GM21723 (cell line): ENCODE measurements around the gene IFFO2.

ENCODE experiments used
- ATAC-seq: cut with Tn5 transposase; IDR thresholded peaks from one replicate; pipeline ENCODE4 v1.9.1; 2021; ENCODE audit warnings: mild to moderate bottlenecking, moderate library complexity; ENCODE audit not compliant: unreplicated experiment

Gene IFFO2

GRCh38 chr1:18938008-18938706 is 18.3 kb downstream of the IFFO2 start:
- ATAC-seq, result no peak

- no peak for ATAC-seq
Observed at GRCh38 chr1:18937539-18937938, 18.9 kb downstream of the IFFO2 start.

GRCh38 chr1:18936814-18937481 is 19.5 kb downstream of the IFFO2 start:
- no peak for ATAC-seq

GRCh38 chr1:18936471-18936813 is 20.0 kb downstream of the IFFO2 start:
- no peak for ATAC-seq

GRCh38 chr1:18934205-18935000 is 22.1 kb downstream of the IFFO2 start:
- no peak for ATAC-seq

GRCh38 chr1:18932879-18933278 is 23.6 kb downstream of the IFFO2 start:
- no peak for ATAC-seq

GRCh38 chr1:18932387-18932786 is 24.1 kb downstream of the IFFO2 start:
- ATAC-seq, result no peak

GRCh38 chr1:18931730-18932129 is 24.7 kb downstream of the IFFO2 start:
- ATAC-seq, result no peak

GRCh38 chr1:18929686-18930085 is 26.8 kb downstream of the IFFO2 start:
- ATAC-seq, result no peak

- ATAC-seq, result no peak
Observed at GRCh38 chr1:18928985-18929384, 27.5 kb downstream of the IFFO2 start.

GRCh38 chr1:18928406-18928805 is 28.1 kb downstream of the IFFO2 start:
- ATAC-seq, result no peak

GRCh38 chr1:18927654-18928272 is 28.7 kb downstream of the IFFO2 start:
- ATAC-seq, result peak; percentile 46

- peak; percentile 21 for ATAC-seq
Observed at GRCh38 chr1:18927082-18927653, 29.3 kb downstream of the IFFO2 start.

GRCh38 chr1:18926315-18927081 is 30.0 kb downstream of the IFFO2 start:
- ATAC-seq, result peak; percentile 71

- ATAC-seq, result no peak
Observed at GRCh38 chr1:18925279-18925678, 31.2 kb downstream of the IFFO2 start.

GRCh38 chr1:18924221-18924691 is 32.2 kb downstream of the IFFO2 start:
- ATAC-seq, result no peak

- no peak for ATAC-seq
Observed at GRCh38 chr1:18923756-18924211, 32.7 kb downstream of the IFFO2 start.

GRCh38 chr1:18922848-18923755 is 33.4 kb downstream of the IFFO2 start:
- ATAC-seq, result no peak

GRCh38 chr1:18922319-18922726 is 34.2 kb downstream of the IFFO2 start:
- ATAC-seq, result no peak
